Breast epithelium (tissue), 3 donors: ENCODE data around the gene ICAM4.

Source experiments
- POLR2AphosphoS5 ChIP-seq, 3 donors: sonication (generic); formaldehyde crosslinking; IDR thresholded peaks; one replicate each; pipeline ENCODE4 v1.6.1; 2017; ENCODE audit warnings: antibody characterized with exemption in 3 of 3
- TF ChIP-seq, protein P1 (sequence below), 3 donors: fragments of 450-650 bp; IDR thresholded peaks; one replicate each; pipeline ENCODE4 v1.5.1; 2016 to 2017; ENCODE audit warnings: antibody characterized with exemption in 3 of 3, mild to moderate bottlenecking in 3 of 3, moderate library complexity in 3 of 3

DNA sequence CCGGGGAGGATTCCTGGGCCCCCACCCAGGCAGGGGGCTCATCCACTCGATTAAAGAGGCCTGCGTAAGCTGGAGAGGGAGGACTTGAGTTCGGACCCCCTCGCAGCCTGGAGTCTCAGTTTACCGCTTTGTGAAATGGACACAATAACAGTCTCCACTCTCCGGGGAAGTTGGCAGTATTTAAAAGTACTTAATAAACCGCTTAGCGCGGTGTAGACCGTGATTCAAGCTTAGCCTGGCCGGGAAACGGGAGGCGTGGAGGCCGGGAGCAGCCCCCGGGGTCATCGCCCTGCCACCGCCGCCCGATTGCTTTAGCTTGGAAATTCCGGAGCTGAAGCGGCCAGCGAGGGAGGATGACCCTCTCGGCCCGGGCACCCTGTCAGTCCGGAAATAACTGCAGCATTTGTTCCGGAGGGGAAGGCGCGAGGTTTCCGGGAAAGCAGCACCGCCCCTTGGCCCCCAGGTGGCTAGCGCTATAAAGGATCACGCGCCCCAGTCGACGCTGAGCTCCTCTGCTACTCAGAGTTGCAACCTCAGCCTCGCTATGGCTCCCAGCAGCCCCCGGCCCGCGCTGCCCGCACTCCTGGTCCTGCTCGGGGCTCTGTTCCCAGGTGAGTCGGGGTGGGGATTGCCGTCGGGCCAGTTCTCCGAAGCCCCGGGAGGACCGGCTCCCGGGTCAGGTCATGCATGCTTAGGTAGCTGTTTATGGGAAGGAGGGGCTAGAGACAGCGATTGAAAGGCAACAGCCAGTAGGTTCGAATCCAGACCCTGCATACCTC, 15.9 kb upstream of the ICAM4 start, which contains the start of gene ICAM1:
- peak; percentile 80 to 98 (median 90) for TF ChIP-seq POLR2AphosphoS5 (IDR thresholded peaks at IDR 0.05)
- TF ChIP-seq, protein P1, sequence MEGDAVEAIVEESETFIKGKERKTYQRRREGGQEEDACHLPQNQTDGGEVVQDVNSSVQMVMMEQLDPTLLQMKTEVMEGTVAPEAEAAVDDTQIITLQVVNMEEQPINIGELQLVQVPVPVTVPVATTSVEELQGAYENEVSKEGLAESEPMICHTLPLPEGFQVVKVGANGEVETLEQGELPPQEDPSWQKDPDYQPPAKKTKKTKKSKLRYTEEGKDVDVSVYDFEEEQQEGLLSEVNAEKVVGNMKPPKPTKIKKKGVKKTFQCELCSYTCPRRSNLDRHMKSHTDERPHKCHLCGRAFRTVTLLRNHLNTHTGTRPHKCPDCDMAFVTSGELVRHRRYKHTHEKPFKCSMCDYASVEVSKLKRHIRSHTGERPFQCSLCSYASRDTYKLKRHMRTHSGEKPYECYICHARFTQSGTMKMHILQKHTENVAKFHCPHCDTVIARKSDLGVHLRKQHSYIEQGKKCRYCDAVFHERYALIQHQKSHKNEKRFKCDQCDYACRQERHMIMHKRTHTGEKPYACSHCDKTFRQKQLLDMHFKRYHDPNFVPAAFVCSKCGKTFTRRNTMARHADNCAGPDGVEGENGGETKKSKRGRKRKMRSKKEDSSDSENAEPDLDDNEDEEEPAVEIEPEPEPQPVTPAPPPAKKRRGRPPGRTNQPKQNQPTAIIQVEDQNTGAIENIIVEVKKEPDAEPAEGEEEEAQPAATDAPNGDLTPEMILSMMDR (IDR thresholded peaks at IDR 0.05) = peak in 2 of 3 donors; percentile 22 to 39
